HG03571 (cell line): Measurements from ENCODE around the gene FSHB.
"Not testable (repeated sequence)": the region's sequence is repeated elsewhere in the genome, so short reads cannot be mapped to it uniquely, and the experiment has no call there.

Source experiments
- ATAC-seq: cut with Tn5 transposase; IDR thresholded peaks from one replicate; pipeline ENCODE4 v1.9.1; 2021; ENCODE audit not compliant: unreplicated experiment

The FSHB gene

GRCh38 chr11:30230714-30231113 is at the start of gene FSHB:
Gene FSHB (plus strand): TSS chr11:30231014. CDS start chr11:30231903, 889 bp downstream.
- ATAC-seq: no peak

- ATAC-seq: no peak
Measured at GRCh38 chr11:30186748-30187147, 44.1 kb upstream of the FSHB start.

DNA sequence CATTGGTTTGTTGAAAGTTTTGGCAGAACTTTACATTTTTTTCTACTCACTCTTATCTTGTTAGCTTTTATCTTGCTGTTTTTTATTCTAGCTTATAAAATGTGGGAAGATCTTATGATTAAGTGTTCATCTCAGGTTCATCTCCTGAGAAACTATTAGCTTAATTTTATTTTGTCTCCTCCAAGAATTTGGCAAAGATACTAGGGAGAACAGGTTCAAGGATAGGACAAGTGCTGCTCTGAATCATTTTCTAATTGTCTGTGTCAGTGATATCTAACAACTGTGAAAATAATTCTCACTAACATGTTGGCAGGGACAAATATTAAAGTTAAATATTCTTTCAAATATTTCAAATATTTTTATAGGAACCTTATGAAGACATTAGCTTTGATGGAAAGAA is 38.2 kb upstream of the FSHB start:
- ATAC-seq: no peak

DNA sequence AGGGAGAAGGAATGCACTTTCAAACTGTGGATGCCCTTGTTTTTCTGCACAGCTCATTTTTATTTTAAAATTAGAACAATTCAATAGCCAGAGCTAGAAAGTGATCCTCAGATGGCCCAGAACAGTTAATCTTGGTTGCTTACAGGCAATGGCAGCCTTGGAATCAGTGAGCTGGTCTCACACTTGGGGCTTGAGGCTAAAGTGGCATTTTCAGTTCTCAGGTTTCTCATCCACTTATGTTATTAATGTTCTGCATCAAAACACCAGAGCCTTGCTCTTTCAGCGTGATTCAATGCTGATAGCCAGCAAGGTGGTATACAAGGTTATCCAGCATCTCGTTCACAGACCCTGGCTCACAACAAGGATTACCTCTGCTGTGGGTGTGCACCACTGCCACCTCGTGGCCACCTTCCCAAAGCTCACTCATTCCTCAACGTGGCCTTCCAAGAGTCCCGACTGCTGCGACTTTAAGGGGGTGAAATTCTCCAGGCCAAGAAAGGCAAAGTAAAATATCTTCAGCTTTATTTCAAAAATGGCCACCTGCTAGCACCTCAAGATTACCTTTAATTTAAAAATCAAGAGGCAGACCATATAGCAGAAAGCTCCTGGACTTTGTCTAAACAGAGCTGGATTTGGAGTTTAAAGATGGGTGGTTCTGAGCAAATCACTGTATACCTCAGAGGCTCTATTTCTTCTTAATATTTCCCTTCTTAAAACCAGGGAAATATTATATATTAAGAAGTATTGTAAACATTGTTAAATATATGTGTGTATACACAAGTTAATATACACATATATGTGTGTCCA is 34.2 kb upstream of the FSHB start:
- peak; percentile 98 for ATAC-seq

DNA sequence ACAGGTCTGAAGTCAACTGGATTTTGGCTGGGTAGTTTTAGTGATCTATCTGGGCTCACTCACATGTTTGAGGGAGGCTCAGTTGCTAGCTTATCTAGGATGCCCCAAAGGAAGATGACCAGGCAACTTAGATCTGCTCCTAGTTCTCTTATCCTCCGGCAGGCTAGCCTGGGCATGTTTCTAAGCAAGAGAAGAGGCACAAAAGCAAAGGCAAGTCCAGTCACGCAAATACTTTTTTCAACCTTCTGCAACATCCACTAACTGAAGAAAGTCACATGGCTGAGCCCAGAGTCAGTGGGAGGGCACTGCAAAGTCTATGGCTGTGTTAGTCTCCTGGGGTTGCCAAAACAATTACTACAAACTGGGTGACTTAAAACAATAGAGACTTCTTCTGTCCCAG is 32.9 kb upstream of the FSHB start:
- no peak for ATAC-seq

DNA sequence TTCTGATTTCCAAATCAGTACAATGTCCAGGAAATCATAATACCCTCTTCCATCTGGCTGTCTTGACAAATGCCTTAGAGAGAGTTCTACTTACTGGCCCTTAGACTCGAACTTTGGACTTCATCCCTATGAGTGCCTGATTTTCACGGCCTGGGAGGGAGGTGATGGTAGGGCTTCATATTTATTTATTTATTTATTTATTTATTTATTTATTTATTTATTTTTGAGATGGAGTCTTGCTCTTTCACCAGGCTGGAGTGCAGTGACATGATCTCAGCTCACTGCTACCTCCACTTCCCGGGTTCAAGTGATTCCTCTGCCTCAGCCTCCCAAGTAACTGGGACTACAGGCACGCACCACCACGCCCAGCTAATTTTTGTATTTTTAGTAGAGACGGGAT is 27.8 kb upstream of the FSHB start:
- not testable (repeated sequence) for ATAC-seq

- ATAC-seq: no peak
Measured at GRCh38 chr11:30203850-30204249, 27.0 kb upstream of the FSHB start.

DNA sequence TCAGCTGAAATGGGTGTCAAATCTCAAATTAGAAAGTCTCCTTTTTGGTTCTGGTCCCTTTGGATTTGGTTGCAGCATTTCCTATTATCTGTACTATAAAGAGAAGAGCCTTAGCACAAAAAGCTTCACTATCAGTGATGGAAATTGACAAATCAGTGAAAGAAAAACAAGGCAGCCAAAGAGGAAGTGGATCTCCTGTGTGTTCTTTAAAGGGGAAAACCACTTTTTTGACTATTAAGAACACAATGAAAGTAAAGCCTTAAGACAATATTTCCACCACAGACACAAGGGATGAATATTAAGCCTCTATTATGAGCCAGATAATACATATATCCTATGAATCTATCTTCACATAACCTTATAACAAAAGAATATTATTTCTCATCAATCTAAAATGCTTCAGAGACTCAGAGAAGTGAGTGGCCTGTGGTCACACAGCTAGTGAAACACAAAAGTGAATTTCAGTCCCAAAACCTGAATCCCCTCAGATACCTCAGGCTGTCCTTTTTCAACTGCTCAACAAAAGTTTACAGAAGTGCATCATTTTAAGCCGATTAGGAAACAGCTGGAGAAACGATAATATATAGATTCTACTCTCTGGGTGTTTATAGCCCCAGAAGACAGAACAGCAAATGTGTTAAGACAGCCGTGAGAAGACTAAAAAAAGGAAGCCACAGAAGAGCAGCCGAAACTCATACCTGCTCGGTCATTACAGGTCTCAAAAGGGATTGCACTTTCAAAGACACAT is 24.4 kb upstream of the FSHB start:
- ATAC-seq: peak; percentile 87

DNA sequence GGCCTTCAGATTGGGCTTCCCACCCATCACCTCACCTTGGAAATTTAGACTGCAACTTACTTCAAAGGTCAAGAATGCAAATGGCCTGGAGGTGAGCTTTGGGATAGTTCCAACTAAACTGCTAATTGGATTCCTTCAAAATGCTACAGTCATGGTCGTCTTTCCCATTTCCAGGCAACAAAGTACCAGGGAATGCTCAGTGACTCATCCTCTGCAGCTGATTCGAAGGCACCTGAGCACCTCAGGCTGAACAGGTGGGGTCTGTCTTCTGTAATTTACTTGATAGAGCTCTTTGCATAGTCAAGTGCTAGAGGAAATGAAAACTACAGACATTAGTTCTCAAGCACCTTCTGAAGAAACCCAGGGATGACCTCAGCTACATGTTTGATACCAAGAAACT is 20.5 kb upstream of the FSHB start:
- no peak for ATAC-seq

DNA sequence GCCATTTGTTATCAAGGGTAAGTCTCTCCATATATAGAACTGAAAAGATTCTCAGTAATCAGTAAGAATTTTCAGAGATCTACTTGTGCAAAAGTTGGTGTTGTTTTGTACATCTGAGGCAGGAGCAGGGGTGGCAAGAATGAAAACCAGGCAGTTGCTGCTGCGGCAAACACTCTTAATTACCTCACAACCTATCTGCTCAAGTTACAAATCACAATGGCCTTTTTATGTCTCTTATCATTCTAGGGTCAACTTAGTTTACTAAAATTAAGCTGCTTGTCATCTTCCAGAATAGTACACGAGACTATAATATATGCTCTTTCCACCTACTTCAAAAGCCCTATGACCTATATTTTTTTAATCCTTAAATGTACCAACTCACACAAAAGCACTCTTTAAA is 14.3 kb upstream of the FSHB start:
- no peak for ATAC-seq

GRCh38 chr11:30218278-30218677 is 12.5 kb upstream of the FSHB start:
- ATAC-seq: no peak

GRCh38 chr11:30225642-30226041 is 5.2 kb upstream of the FSHB start:
- no peak for ATAC-seq

DNA sequence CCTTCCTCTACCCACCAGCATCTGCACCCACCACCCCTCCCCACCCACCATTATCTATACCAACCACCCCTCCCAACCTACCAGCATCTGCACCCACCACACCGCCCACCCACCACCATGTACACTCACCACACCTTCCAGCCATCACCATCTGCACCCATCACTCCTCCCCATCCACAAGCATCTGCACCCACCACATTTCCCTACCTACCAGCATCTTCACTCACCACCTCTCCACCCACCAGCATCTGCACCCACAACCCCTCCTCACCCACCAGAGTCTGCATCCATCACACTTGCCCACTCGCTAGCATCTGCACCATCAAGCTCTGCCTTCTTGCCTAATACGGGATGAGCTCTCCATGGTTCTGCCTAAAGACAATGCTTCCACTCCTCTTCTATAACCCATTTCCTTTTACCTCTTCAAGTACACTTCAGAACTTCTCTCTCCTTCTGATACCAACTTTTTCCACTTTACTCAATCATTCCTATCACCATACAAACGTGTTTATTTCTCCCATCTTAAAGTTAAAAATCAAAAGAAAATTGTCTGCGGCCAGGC is 2.4 kb upstream of the FSHB start:
- no peak for ATAC-seq

DNA sequence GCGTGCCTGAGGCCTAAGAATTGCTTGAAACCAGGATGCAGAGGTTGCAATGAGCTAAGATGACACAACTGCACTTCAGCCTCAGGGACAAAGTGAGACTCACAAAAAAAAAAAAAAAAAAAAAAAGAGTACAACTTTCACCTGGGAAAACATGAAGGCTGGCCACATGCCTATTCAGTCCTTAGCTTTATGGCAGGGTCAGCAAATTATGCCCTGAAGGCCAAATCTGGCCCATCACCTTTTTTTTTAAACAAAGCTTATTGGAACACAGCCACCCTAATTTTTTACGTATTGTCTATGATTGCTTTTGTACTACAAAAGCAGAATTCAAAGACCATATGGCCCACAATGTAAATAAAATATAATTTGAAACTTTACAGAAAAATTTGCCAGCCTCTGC is 8.2 kb downstream of the FSHB start:
- no peak for ATAC-seq

DNA sequence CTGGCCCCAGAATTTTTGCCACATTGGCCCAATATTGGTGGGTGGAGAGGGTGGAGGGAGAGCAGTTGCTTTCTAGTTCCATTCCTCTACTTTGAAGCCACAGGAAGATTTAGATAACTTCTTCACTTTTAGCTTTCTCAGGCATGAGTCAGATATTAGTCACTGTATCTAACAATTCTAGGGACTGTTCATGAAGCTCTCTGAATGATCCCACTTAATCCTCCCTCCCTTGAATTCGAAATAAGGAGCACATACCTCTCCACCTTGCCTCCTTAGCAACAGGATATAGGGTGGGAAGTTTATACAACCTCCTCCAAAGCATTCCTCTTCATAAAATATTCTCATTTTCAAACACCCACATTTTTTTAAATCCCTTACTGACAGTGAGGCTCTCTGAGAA is 13.5 kb downstream of the FSHB start:
- no peak for ATAC-seq

- ATAC-seq: no peak
Measured at GRCh38 chr11:30245621-30246020, 14.8 kb downstream of the FSHB start.

DNA sequence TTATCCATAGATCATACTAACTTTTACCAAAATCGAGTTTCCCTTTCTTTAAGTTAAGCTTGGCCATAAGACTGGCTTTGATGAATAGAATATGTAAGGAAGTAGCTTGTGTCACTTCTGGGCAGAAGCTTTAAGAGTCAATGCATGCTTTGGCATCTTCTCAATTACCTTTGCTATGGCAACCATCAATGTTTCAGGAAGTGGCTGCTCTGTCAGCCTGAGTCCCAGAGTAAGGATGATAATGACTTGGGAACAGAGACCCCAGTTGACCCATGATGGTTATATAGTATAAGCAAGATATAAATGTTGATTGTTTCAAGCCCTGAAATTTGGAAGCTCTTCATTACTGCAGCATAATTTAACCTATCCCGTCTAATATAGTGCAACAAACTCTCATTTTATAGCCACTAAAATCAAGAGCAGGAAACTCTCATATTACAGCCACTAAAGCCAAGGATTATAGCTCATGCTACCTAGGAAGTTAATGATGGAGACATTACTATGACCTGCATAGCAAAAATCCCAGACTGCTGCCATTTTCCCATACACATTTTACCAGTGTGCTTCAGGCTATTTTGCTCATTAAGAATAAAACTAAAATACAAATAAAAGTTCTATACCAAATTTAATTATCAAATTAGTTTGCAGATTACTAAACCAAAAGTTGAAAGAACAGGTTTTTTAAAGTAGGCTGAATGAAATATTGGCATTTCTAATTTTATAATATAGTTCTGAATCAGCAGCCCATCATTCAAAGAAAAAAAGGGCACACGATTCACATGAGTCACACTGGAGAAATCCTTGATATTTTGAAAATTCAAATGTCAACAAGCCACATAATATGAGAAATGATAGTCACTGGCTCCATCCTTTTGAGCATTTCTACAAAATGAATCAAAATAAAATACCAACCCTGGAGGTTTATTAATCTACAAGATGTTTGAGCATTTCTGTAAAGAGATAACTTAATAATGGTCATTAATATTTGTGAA is 23.8 kb downstream of the FSHB start:
- no peak for ATAC-seq

GRCh38 chr11:30255637-30256036 is 24.8 kb downstream of the FSHB start:
- no peak for ATAC-seq

DNA sequence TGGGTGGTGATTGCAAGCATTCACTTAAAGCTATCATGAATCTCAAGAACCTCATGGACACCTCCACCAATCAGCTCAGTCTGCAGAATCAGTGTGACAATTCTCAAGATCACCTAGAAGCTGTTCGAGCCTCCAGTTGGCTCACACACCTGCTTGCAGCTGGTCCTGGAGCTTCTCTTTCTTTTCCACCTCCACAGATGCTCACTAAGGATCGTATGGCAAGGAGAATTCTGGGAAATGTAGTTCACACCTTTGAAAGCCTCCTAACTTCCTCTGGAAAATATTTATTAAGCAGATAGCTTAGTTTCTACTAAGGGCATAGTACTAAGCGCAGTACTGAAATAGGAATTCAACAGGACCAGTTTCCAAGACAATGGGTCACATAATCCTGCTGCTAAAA is 26.2 kb downstream of the FSHB start:
- no peak for ATAC-seq

GRCh38 chr11:30258679-30259078 is 27.9 kb downstream of the FSHB start:
- no peak for ATAC-seq

DNA sequence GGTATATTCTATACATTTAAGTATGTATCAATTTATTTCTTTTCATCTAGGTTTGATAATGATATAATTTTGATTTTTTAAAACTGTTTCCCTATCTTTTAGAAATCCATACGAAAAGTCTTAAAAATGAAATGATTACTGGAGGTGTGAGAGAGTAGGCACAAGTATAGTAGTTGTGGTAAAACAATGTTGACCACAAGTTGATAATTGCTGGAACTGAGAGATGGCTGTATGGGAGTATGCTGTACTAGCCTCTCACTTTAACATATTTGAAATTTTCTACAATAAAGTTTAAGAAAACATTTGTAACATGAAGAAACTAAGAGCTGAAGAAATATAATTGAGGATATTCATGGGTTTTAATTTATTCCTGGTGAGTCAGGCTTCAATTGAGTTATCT is 30.0 kb downstream of the FSHB start:
- ATAC-seq: peak; percentile 97
